Mesenchymal stem cell (in vitro differentiated cells and primary cell): Measurements from ENCODE around the gene SMCHD1.

Source experiments
- DNase-seq: peaks from one replicate; pipeline ENCODE4 v3.0.0-alpha.2; 2013
- H2AFZ ChIP-seq: one replicate; pipeline ENCODE4 v1.6.1; 2013; ENCODE audit warnings: low read depth, mild to moderate bottlenecking, control low read depth, inconsistent platforms, low read length, moderate library complexity
- H2AK5ac ChIP-seq: 2 replicates; pipeline ENCODE4 v1.6.1; 2013; ENCODE audit warnings: low read length, moderate library complexity, mild to moderate bottlenecking, inconsistent platforms; ENCODE audit not compliant: severe bottlenecking
- H2BK120ac ChIP-seq: one replicate; pipeline ENCODE4 v1.6.1; 2013; ENCODE audit warnings: low read depth, mild to moderate bottlenecking, inconsistent platforms, low read length, moderate library complexity
- H2BK12ac ChIP-seq, 2 experiments: one replicate each; pipeline ENCODE4 v1.6.1; 2013; ENCODE audit warnings: inconsistent platforms in 2 of 2, low read length in 2 of 2, mild to moderate bottlenecking in 2 of 2, moderate library complexity in 2 of 2, control low read depth in 1 of 2
- H2BK15ac ChIP-seq: one replicate; pipeline ENCODE4 v1.6.1; 2013; ENCODE audit warnings: mild to moderate bottlenecking, low read depth, inconsistent platforms; ENCODE audit not compliant: poor library complexity, severe bottlenecking
- H2BK5ac ChIP-seq: 2 replicates; pipeline ENCODE4 v1.6.1; 2013; ENCODE audit warnings: low read depth, mild to moderate bottlenecking, low read length, control low read depth, inconsistent platforms; ENCODE audit not compliant: poor library complexity, severe bottlenecking
- H3K14ac ChIP-seq, 2 experiments: one replicate each; pipeline ENCODE4 v1.6.1; 2013; ENCODE audit warnings: inconsistent platforms in 2 of 2, low read length in 2 of 2, control low read depth in 1 of 2, mild to moderate bottlenecking in 1 of 2, moderate library complexity in 1 of 2
- H3K18ac ChIP-seq, 2 experiments: one replicate each; pipeline ENCODE4 v1.6.1; 2013; ENCODE audit warnings: inconsistent platforms in 2 of 2, low read length in 2 of 2, control low read depth in 1 of 2, low read depth in 1 of 2, mild to moderate bottlenecking in 1 of 2
- H3K23ac ChIP-seq, 2 experiments: one replicate each; pipeline ENCODE4 v1.6.1; 2013; ENCODE audit warnings: inconsistent platforms in 2 of 2, low read length in 2 of 2, mild to moderate bottlenecking in 2 of 2, moderate library complexity in 2 of 2, control low read depth in 1 of 2
- H3K27ac ChIP-seq: 2 replicates; pipeline ENCODE4 v1.5.1; 2013; ENCODE audit warnings: mild to moderate bottlenecking, moderate library complexity, low read length, control low read depth, inconsistent platforms; ENCODE audit not compliant: poor library complexity, severe bottlenecking
- H3K27me3 ChIP-seq, 2 experiments: 2 replicates each; pipeline versions ENCODE4 v1.6.1 to v1.7.0; 2013; ENCODE audit warnings: low read length in 2 of 2, mild to moderate bottlenecking in 2 of 2, moderate library complexity in 2 of 2, control low read depth in 1 of 2, inconsistent platforms in 1 of 2; ENCODE audit not compliant: control insufficient read depth in 1 of 2, insufficient read depth in 1 of 2
- H3K36me3 ChIP-seq, 2 experiments: 2 replicates each; pipeline versions ENCODE4 v1.6.1 to v1.7.0; 2013; ENCODE audit warnings: low read length in 2 of 2, control low read depth in 1 of 2, inconsistent platforms in 1 of 2, low read depth in 1 of 2, mild to moderate bottlenecking in 1 of 2; ENCODE audit not compliant: insufficient read depth in 2 of 2, control insufficient read depth in 1 of 2
- H3K4ac ChIP-seq, 2 experiments: one replicate each; pipeline ENCODE4 v1.6.1; 2013; ENCODE audit warnings: inconsistent platforms in 2 of 2, low read length in 2 of 2, mild to moderate bottlenecking in 2 of 2, moderate library complexity in 2 of 2, control low read depth in 1 of 2, low read depth in 1 of 2
- H3K4me1 ChIP-seq: 2 replicates; pipeline ENCODE4 v1.6.1; 2013; ENCODE audit warnings: low read depth, low read length, control low read depth; ENCODE audit not compliant: control insufficient read depth, insufficient read depth
- H3K4me2 ChIP-seq: 2 replicates; pipeline ENCODE4 v1.6.1; 2013; ENCODE audit warnings: low read length, mild to moderate bottlenecking, inconsistent platforms; ENCODE audit not compliant: poor library complexity, severe bottlenecking
- H3K4me3 ChIP-seq, 2 experiments: 2 replicates each; pipeline versions ENCODE4 v1.5.1 to v1.7.0; 2013; ENCODE audit warnings: low read length in 2 of 2, mild to moderate bottlenecking in 2 of 2, control low read depth in 1 of 2, low read depth in 1 of 2; ENCODE audit not compliant: insufficient read depth in 1 of 2
- H3K79me1 ChIP-seq: replicated peaks from 2 replicates; pipeline ENCODE4 v1.6.1; 2013; ENCODE audit warnings: mild to moderate bottlenecking, control low read depth, low read length, inconsistent platforms; ENCODE audit not compliant: poor library complexity, severe bottlenecking
- H3K9ac ChIP-seq: 2 replicates; pipeline ENCODE4 v1.7.0; 2013; ENCODE audit warnings: mild to moderate bottlenecking, low read length, moderate library complexity
- H3K9me3 ChIP-seq: 2 replicates; pipeline ENCODE4 v1.7.0; 2013; ENCODE audit warnings: mild to moderate bottlenecking, low read length; ENCODE audit not compliant: control insufficient read depth
- H4K8ac ChIP-seq: one replicate; pipeline ENCODE4 v1.6.1; 2013; ENCODE audit warnings: inconsistent platforms, mild to moderate bottlenecking, low read length, moderate library complexity
- H4K91ac ChIP-seq: one replicate; pipeline ENCODE4 v1.6.1; 2013; ENCODE audit warnings: mild to moderate bottlenecking, low read length, inconsistent platforms
- WGBS: methylation state at CpG from one replicate; pipeline ENCODE4 v1.1.7; 2013; ENCODE audit warnings: mixed read lengths; 5-methylcytosine and 5-hydroxymethylcytosine counted together

SMCHD1 gene

DNA sequence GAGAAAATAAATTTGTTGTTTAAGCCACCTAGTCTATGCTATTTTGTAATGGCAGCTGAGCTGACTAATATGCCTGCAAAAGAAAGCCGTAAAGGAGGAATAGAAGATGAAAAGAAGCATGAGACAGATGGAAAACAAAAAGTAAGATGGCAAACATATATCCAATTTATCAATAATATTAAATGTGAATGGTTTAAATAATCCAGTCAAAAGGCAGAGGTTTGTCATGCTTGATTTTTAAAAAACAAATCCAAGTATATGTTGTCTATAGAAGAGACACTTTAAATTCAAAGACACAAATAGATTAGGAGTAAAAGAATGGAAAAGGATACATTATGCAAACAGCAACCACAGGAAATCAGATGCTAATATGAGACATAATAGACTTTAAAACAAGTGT, 155.9 kb downstream of the SMCHD1 start:
- Histone ChIP-seq H3K4ac (no peak overlapping the region), H3K18ac (no peak overlapping the region), H3K4me2 (no peak overlapping the region), H2BK15ac (no peak overlapping the region), H3K9me3 (peaks cover 40% of the 10 kb centered on the region), H3K4me1 (no peaks in the 10 kb centered on the region), H2AK5ac (no peak overlapping the region), H3K36me3 (no peaks in the 10 kb centered on the region), H3K9ac (no peak overlapping the region), H3K27me3 (no peaks in the 10 kb centered on the region), H3K23ac (no peak overlapping the region), H2BK120ac (no peak overlapping the region), H4K8ac (no peak overlapping the region), H3K4me3 (no peak overlapping the region), H3K27ac (no peak overlapping the region), H2BK12ac (no peak overlapping the region), H2BK5ac (no peak overlapping the region), H4K91ac (no peak overlapping the region), H3K14ac (no peak overlapping the region), H2AFZ (no peak overlapping the region), H3K79me1 (no peaks in the 10 kb centered on the region)
- no peak for DNase-seq
- WGBS = no CpG with 5 or more reads among the region's 1 CpG

DNA sequence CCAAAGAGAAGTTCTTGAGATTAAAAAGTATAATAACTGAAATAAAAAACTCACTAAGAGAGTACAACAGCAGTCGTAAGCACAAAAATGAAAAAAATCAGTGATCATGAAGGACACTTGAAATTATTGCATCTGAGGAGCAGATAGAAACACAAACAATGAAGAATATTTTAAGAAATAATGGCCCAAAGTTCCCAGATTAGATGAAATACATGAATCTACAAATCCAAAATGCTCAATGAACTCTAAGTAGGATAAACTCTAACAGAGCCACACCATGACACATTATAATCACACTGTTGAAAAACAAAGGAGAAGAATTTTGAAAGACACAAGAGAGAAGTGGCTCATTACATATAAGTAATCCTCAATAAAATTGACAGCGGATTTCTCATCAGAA, 159.4 kb downstream of the SMCHD1 start:
- no CpG with 5 or more reads among the region's 2 CpGs for WGBS
- H2AFZ ChIP-seq = no peak overlapping the region

GRCh38 chr18:2818281-2818680, 162.8 kb downstream of the SMCHD1 start:
- no peak for DNase-seq
- Histone ChIP-seq H2BK120ac (no peak overlapping the region), H2BK15ac (no peak overlapping the region), H3K18ac (no peak overlapping the region), H2BK5ac (no peak overlapping the region), H3K27ac (no peak overlapping the region), H2AK5ac (no peak overlapping the region), H4K8ac (no peak overlapping the region), H3K4ac (no peak overlapping the region), H3K23ac (no peak overlapping the region), H3K36me3 (no peaks in the 10 kb centered on the region), H3K4me1 (no peaks in the 10 kb centered on the region), H3K9ac (no peak overlapping the region), H3K9me3 (peaks cover 18% of the 10 kb centered on the region), H2BK12ac (no peak overlapping the region), H3K4me3 (no peak overlapping the region), H3K4me2 (no peak overlapping the region), H3K14ac (no peak overlapping the region), H4K91ac (no peak overlapping the region), H2AFZ (no peak overlapping the region), H3K27me3 (no peaks in the 10 kb centered on the region), H3K79me1 (no peaks in the 10 kb centered on the region)

More for the DNA sequence above, 159.4 kb downstream of the SMCHD1 start:
- Histone ChIP-seq H3K4me3 (no peak overlapping the region), H3K4ac (no peak overlapping the region), H2BK12ac (no peak overlapping the region), H2AK5ac (no peak overlapping the region), H2BK5ac (no peak overlapping the region), H3K9me3 (peaks cover 40% of the 10 kb centered on the region), H3K79me1 (no peaks in the 10 kb centered on the region), H3K14ac (no peak overlapping the region), H3K9ac (no peak overlapping the region), H2BK15ac (no peak overlapping the region), H3K27me3 (no peaks in the 10 kb centered on the region), H3K23ac (no peak overlapping the region), H3K18ac (no peak overlapping the region), H4K8ac (no peak overlapping the region), H4K91ac (no peak overlapping the region), H2BK120ac (no peak overlapping the region), H3K4me2 (no peak overlapping the region), H3K36me3 (no peaks in the 10 kb centered on the region), H3K27ac (no peak overlapping the region), H3K4me1 (no peaks in the 10 kb centered on the region)
- no peak for DNase-seq

GRCh38 chr18:2821695-2822094, 166.2 kb downstream of the SMCHD1 start:
- H4K8ac ChIP-seq = no peak overlapping the region
- H2AFZ ChIP-seq = no peak overlapping the region
- H4K91ac ChIP-seq = no peak overlapping the region
- no peaks in the 10 kb centered on the region for H3K27me3 ChIP-seq
- no peak overlapping the region for H2BK5ac ChIP-seq
- no peak overlapping the region for H3K9ac ChIP-seq
- no peaks in the 10 kb centered on the region for H3K4me1 ChIP-seq
- H3K14ac ChIP-seq = no peak overlapping the region
- 78% methylated on average over 2 of the region's 2 CpGs for WGBS
- no peak overlapping the region for H3K18ac ChIP-seq
- H3K4me2 ChIP-seq = no peak overlapping the region
- no peak overlapping the region for H3K27ac ChIP-seq
- no peak for DNase-seq
- no peaks in the 10 kb centered on the region for H3K79me1 ChIP-seq
- H2BK120ac ChIP-seq = no peak overlapping the region
- H3K9me3 ChIP-seq = no peaks in the 10 kb centered on the region
- H3K36me3 ChIP-seq = no peaks in the 10 kb centered on the region
- H3K23ac ChIP-seq = no peak overlapping the region
- H2BK12ac ChIP-seq = no peak overlapping the region
- H3K4me3 ChIP-seq = no peak overlapping the region
- H3K4ac ChIP-seq = no peak overlapping the region
- H2AK5ac ChIP-seq = no peak overlapping the region
- H2BK15ac ChIP-seq = no peak overlapping the region
